ENCODE data around the gene SNX32. TPM values are rescaled to one million over a fixed set of nuclear protein-coding genes. Genes with fewer than 3 reads are reported as not detected.
A peak's percentile ranks its signal among the peaks of the same experiment; 100 is the strongest.

Gene SNX32
- total and polyA plus RNA-seq, 2 of the 13 experiments (the other 11 are each of a cell fraction or from before 2014, with no cell fraction given), result 0.09 to 0.34 TPM

DNA sequence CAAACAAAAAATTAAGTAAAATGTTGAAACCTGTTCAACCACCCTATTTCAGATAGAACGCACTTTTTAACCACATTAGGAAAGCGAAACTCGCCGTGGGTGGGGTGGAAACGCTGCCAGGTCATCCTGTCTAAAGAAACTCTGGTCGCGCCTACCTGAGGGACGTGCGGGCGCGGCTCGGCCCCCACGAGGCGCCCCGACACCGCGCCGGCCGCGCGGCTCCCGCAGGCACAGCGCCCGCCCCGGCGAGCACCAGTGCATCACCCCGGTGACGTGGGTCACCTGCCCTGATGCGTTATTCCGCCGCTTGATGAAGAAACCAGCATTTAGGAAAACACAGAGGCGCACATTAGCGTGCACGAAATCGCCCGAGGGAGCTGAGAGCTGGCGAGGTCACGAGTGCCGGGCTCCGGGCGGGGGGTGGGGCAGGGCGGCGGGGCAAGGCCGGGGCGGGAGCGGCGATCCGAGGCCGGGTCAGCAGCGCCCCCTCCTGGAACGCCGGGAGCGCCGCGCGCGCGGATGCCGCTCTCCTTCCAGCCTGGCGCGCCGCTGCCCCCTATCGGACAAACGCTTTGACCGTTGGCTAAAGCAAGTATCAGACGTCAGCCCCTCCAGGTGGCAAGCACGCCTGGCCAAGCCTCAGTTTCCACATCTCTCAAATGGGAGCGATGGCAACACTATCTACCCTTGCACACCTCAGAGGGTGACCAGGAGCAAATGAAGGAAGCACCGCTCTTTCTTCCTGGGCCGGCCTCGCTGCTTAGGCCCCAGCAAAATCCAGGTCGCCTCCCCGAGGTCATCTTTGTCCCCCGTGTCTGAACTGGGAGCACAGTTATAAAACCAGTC, 15.7 kb upstream of the SNX32 start:
- in situ Hi-C loops (cut with HindIII; ENCODE audit: extremely low pct_ligation_motif_present, low pct_unique_long_range_greater_than_20kb), result loop anchor here (5.0 to 10.0 kb wide), 3 partner anchors 36 to 103 kb away; partner anchors contain the start of genes AP5B1 and KAT5
- WGBS (ENCODE audit: low lambda C conversion rate), result 3% methylated on average over 5 of the region's 74 CpGs
- TF ChIP-seq BCL6 (CRISPR knock-in tag; IDR thresholded peaks at IDR 0.05), result no peak
- peak; percentile 81 for TF ChIP-seq ZNF574 (CRISPR knock-in tag; IDR thresholded peaks at IDR 0.05)
- no peak for TF ChIP-seq SRF (IDR thresholded peaks at IDR 0.05; ENCODE audit: low read depth, low read length)
- TF ChIP-seq, protein P1, sequence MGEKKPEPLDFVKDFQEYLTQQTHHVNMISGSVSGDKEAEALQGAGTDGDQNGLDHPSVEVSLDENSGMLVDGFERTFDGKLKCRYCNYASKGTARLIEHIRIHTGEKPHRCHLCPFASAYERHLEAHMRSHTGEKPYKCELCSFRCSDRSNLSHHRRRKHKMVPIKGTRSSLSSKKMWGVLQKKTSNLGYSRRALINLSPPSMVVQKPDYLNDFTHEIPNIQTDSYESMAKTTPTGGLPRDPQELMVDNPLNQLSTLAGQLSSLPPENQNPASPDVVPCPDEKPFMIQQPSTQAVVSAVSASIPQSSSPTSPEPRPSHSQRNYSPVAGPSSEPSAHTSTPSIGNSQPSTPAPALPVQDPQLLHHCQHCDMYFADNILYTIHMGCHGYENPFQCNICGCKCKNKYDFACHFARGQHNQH (CRISPR knock-in tag; IDR thresholded peaks at IDR 0.05), result peak; percentile 69; the same call in 1 of the 2 replicates
- no peak for TF ChIP-seq ZNF33A (CRISPR knock-in tag; IDR thresholded peaks at IDR 0.05; ENCODE audit: borderline replicate concordance)
- no peak for TF ChIP-seq REXO4 (CRISPR knock-in tag; IDR thresholded peaks at IDR 0.05; ENCODE audit: borderline replicate concordance)
- no peak for TF ChIP-seq ZNF883 (CRISPR knock-in tag; IDR thresholded peaks at IDR 0.05; ENCODE audit: not compliant biosample characterization)
- TF ChIP-seq MTA3 (CRISPR knock-in tag; IDR thresholded peaks at IDR 0.05), result no peak
- TF ChIP-seq, protein P2, sequence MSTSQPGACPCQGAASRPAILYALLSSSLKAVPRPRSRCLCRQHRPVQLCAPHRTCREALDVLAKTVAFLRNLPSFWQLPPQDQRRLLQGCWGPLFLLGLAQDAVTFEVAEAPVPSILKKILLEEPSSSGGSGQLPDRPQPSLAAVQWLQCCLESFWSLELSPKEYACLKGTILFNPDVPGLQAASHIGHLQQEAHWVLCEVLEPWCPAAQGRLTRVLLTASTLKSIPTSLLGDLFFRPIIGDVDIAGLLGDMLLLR (CRISPR knock-in tag; IDR thresholded peaks at IDR 0.05), result no peak
- 0 out of 2 replicates have a peak, but pooled peaks have one; percentile 11 for TF ChIP-seq NFAT5 (CRISPR knock-in tag; IDR thresholded peaks at IDR 0.05)
- TF ChIP-seq FOXM1 (CRISPR knock-in tag; IDR thresholded peaks at IDR 0.05), result no peak
- no peak for TF ChIP-seq ZNF562 (CRISPR knock-in tag; IDR thresholded peaks at IDR 0.05; ENCODE audit: borderline replicate concordance)

More for the DNA sequence above, 15.7 kb upstream of the SNX32 start:
- H3K79me2 ChIP-seq (ENCODE audit: insufficient read depth, low read length), result no peaks in the 10 kb centered on the region
- 0 out of 5 replicates have a peak, but pooled peaks cover 0 to 4% of the 10 kb centered on the region in 2 experiments for H3K27me3 ChIP-seq (ENCODE audit: control insufficient read depth in 1 of 2, insufficient read depth in 2 of 2, low read length in 2 of 2)
- DNase-seq (ENCODE audit: low spot score) (peak; percentile 71), ATAC-seq (peak; percentile 80), FAIRE-seq (no peak)
- POLR2A ChIA-PET, result interaction anchor here (1.3 to 2.6 kb wide), 7 partner anchors 9 to 106 kb away, joined by 3 to 18 read pairs (median 6); partner anchors contain the start of genes AP5B1, CFL1, FIBP and KAT5
- peak overlapping the region; percentile 53 for H3K9ac ChIP-seq (ENCODE audit: insufficient read depth, low read depth, low read length)
- peaks cover 30% of the 10 kb centered on the region for H3K4me1 ChIP-seq (ENCODE audit: insufficient read depth, low read length)
- BruUV-seq (replicated peaks), result no TSS peak
- CTCF ChIA-PET (ENCODE audit: low intra/inter-chr PET ratio, low total read pairs), result interaction anchor here (0.7 to 4.0 kb wide), 14 partner anchors 18 to 192 kb away, joined by 3 to 57 read pairs (median 6); partner anchors contain the start of genes AP5B1, KAT5, MUS81 and SIPA1
- H3K4me3 ChIP-seq (replicated peaks in 1 of 3; ENCODE audit: insufficient read depth in 1 of 3, low read depth in 2 of 3, low read length in 3 of 3), result peak overlapping the region; percentile 51 to 76 (median 63)
- H3K9me3 ChIP-seq (ENCODE audit: low read length), result no peaks in the 10 kb centered on the region
- intact Hi-C loops (cut with micrococcal nuclease; ENCODE audit: unreplicated experiment), result loop anchor here (1.0 to 5.0 kb wide), 2 partner anchors 36 to 74 kb away; partner anchors contain the start of gene AP5B1
- no peaks in the 10 kb centered on the region for H4K20me1 ChIP-seq (ENCODE audit: insufficient read depth, low read length)
- no peak overlapping the region for H3K27ac ChIP-seq (ENCODE audit: extremely low read length, insufficient read depth, low read length)
- H3K4me2 ChIP-seq (ENCODE audit: low read depth, low read length), result peak overlapping the region; percentile 69
- peak overlapping the region; percentile 48 for H2AFZ ChIP-seq (ENCODE audit: low read length)
- no peaks in the 10 kb centered on the region for H3K36me3 ChIP-seq (replicated peaks in 1 of 2; ENCODE audit: control insufficient read depth in 1 of 2, insufficient read depth in 2 of 2, low read length in 2 of 2)
